Vagina (tissue), 2 donors: ENCODE measurements around the gene PBX2. TPM values are rescaled to one million over a fixed set of nuclear protein-coding genes. Genes with fewer than 3 reads are reported as not detected.

Source experiments
- DNase-seq, 2 donors: peaks; one replicate each; pipeline ENCODE4 v3.0.0-alpha.2; 2017; ENCODE audit errors: extremely low spot score in 2 of 2
- H3K27ac ChIP-seq: fragments of 200-600 bp; sonication (generic); one replicate; pipeline ENCODE4 v1.5.1; 2019
- H3K27me3 ChIP-seq: fragments of 200-600 bp; sonication (generic); one replicate; pipeline ENCODE4 v1.5.1; 2019
- H3K36me3 ChIP-seq, 2 donors: fragments of 200-600 bp; sonication (generic); one replicate each; pipeline ENCODE4 v1.5.1; 2017 to 2019
- H3K4me1 ChIP-seq: fragments of 200-600 bp; sonication (generic); one replicate; pipeline ENCODE4 v1.5.1; 2019
- H3K4me3 ChIP-seq, 2 donors: fragments of 200-600 bp; sonication (generic); 1 replicate in 1 of 2; 2 replicates in 1 of 2; pipeline ENCODE4 v1.5.1; 2016 to 2019
- H3K9me3 ChIP-seq: fragments of 200-600 bp; sonication (generic); one replicate; pipeline ENCODE4 v1.5.1; 2019
- CTCF ChIP-seq, 3 experiments: fragments of 450-650 bp in 2 of 3; fragments of 200-600 bp in 1 of 3; sonication (generic) in 1 of 3; IDR thresholded peaks; one replicate each; pipeline ENCODE4 v1.5.1; 2017 to 2019; ENCODE audit warnings: antibody characterized with exemption in 3 of 3, mild to moderate bottlenecking in 2 of 3, moderate library complexity in 2 of 3
- POLR2A ChIP-seq, 2 donors: fragments of 450-650 bp; IDR thresholded peaks; one replicate each; pipeline ENCODE4 v1.6.1; 2017; ENCODE audit warnings: antibody characterized with exemption in 2 of 2, mild to moderate bottlenecking in 2 of 2, moderate library complexity in 2 of 2
- POLR2AphosphoS5 ChIP-seq, 2 donors: sonication (generic); formaldehyde crosslinking; IDR thresholded peaks; one replicate each; pipeline ENCODE4 v1.9.0; 2017; ENCODE audit warnings: antibody characterized with exemption in 2 of 2, mild to moderate bottlenecking in 2 of 2, low read depth in 1 of 2; ENCODE audit not compliant: insufficient read depth in 1 of 2
- intact Hi-C: fragments of 100-400 bp; cut with DNase I; formaldehyde crosslinking; loops from one replicate; pipeline ENCODE4 v1.15.1; 2023
- total RNA-seq: library from RNA; depleted of rRNA; stranded (reverse); fragments of >200 nt; gene quantifications from one replicate; pipeline ENCODE4 v1.2.3, GENCODE V29; 2016

PBX2 gene
- total RNA-seq, 1 donor from 2014 or later = 49.4 TPM

GRCh38 chr6:32154514-32155161, 35.4 kb downstream of the PBX2 start:
- H3K36me3 ChIP-seq = peaks cover 0 to 35% of the 10 kb centered on the region in 2 donors
- peak overlapping the region; percentile 94 for H3K27ac ChIP-seq
- DNase-seq = no peak
- peak overlapping the region; percentile 75 to 88 for H3K4me3 ChIP-seq
- peak; percentile 35 to 58 (median 49) for TF ChIP-seq CTCF (IDR thresholded peaks at IDR 0.05)
- TF ChIP-seq POLR2AphosphoS5 (IDR thresholded peaks at IDR 0.05; ENCODE audit: insufficient read depth in 1 of 2, low read depth in 1 of 2) = peak in 1 of 2 donors; percentile 9
- TF ChIP-seq POLR2A (IDR thresholded peaks at IDR 0.05) = no peak
- intact Hi-C loops = loop anchor here (5.0 kb wide), 1 partner anchor 37 kb away; no protein-coding TSS in a partner anchor
- H3K27me3 ChIP-seq = no peaks in the 10 kb centered on the region
- peaks cover 49% of the 10 kb centered on the region for H3K4me1 ChIP-seq
- no peaks in the 10 kb centered on the region for H3K9me3 ChIP-seq

- no peak for DNase-seq
- intact Hi-C loops = loop anchor here (5.0 kb wide), 1 partner anchor 37 kb away; no protein-coding TSS in a partner anchor
- H3K4me3 ChIP-seq = peak within 1 kb of the TSS; percentile 75 to 88
- H3K27me3 ChIP-seq = no peaks in the 10 kb centered on the region
- H3K4me1 ChIP-seq = peaks cover 49% of the 10 kb centered on the region
- H3K36me3 ChIP-seq = peaks cover 0 to 36% of the 10 kb centered on the region in 2 donors
- H3K27ac ChIP-seq = peak within 1 kb of the TSS; percentile 94
- TF ChIP-seq CTCF (IDR thresholded peaks at IDR 0.05) (no peak), POLR2AphosphoS5 (IDR thresholded peaks at IDR 0.05; ENCODE audit: insufficient read depth in 1 of 2, low read depth in 1 of 2) (peak; percentile 89), POLR2A (IDR thresholded peaks at IDR 0.05) (peak in 1 of 2 donors; percentile 49)
- no peaks in the 10 kb centered on the region for H3K9me3 ChIP-seq
Observed at GRCh38 chr6:32153564-32154513, 36.2 kb downstream of the PBX2 start, which contains the start of gene PPT2. Gene PPT2, plus strand, starts transcription at chr6:32154141. Its CDS starts 454 bp downstream, at chr6:32154595.

- intact Hi-C loops = loop anchor here (5.0 kb wide), 1 partner anchor 36 kb away; no protein-coding TSS in a partner anchor
Observed at GRCh38 chr6:32152769-32153563, 37.0 kb downstream of the PBX2 start.

More at GRCh38 chr6:32152769-32153563, 37.0 kb downstream of the PBX2 start:
- no peak for DNase-seq
- H3K4me3 ChIP-seq = peak overlapping the region; percentile 75 to 88
- H3K36me3 ChIP-seq = peaks cover 0 to 30% of the 10 kb centered on the region in 2 donors
- TF ChIP-seq POLR2A (IDR thresholded peaks at IDR 0.05) = no peak
- TF ChIP-seq POLR2AphosphoS5 (IDR thresholded peaks at IDR 0.05; ENCODE audit: insufficient read depth in 1 of 2, low read depth in 1 of 2) = no peak
- TF ChIP-seq CTCF (IDR thresholded peaks at IDR 0.05) = no peak
- H3K27me3 ChIP-seq = no peaks in the 10 kb centered on the region
- H3K9me3 ChIP-seq = no peaks in the 10 kb centered on the region
- peak overlapping the region; percentile 94 for H3K27ac ChIP-seq
- peaks cover 49% of the 10 kb centered on the region for H3K4me1 ChIP-seq
